Endothelial cell of umbilical vein (primary cell): Measurements from ENCODE around the gene USP35. TPM values are rescaled to one million over a fixed set of nuclear protein-coding genes. Genes with fewer than 3 reads are reported as not detected.

Experiments used
- BruUV-seq: library from RNA; stranded (reverse); fragments of 400-500 nt; replicated peaks from 2 replicates; lab custom pipeline; 2021; lab: Mats Ljungman, UMichigan
- CTCF ChIA-PET: fragments of 300-600, 350-600 bp; sonication (Branson Sonifier 250); formaldehyde crosslinking; loops from one replicate; lab custom pipeline; 2021; ENCODE audit warnings: antibody characterized with exemption, inconsistent platforms; lab: Charles Lee
- POLR2A ChIA-PET: fragments of 300-600, 350-600 bp; sonication (Branson Sonifier 250); formaldehyde crosslinking; loops from one replicate; lab custom pipeline; 2021; ENCODE audit warnings: antibody characterized with exemption, inconsistent platforms; lab: Charles Lee
- DNase-seq: peaks from one replicate; pipeline ENCODE4 v3.0.0-alpha.2; 2011; ENCODE audit warnings: low read depth, low spot score
- FAIRE-seq: peaks from 2 replicates; lab custom pipeline; 2011; peaks lifted over from hg19 to GRCh38; lab: Jason Lieb, UNC
- H2AFZ ChIP-seq: 2 replicates; pipeline ENCODE4 v1.6.0; 2012; ENCODE audit warnings: low read depth, low read length, control low read depth, inconsistent platforms
- H3K27ac ChIP-seq: 2 replicates; pipeline ENCODE4 v1.5.1; 2011; ENCODE audit warnings: low read depth, mild to moderate bottlenecking, control low read depth, low read length, moderate library complexity; ENCODE audit not compliant: insufficient read depth
- H3K27me3 ChIP-seq, 2 experiments: 2 replicates each; pipeline versions ENCODE4 v1.6.0 to v1.6.1; 2011; ENCODE audit warnings: low read length in 2 of 2, mixed read lengths in 1 of 2; ENCODE audit not compliant: control insufficient read depth in 2 of 2, insufficient read depth in 2 of 2
- H3K36me3 ChIP-seq, 2 experiments: 2 replicates in 1 of 2; 3 replicates in 1 of 2; pipeline ENCODE4 v1.5.1; 2011; ENCODE audit warnings: low read length in 2 of 2, mild to moderate bottlenecking in 1 of 2, moderate library complexity in 1 of 2; ENCODE audit not compliant: control insufficient read depth in 2 of 2, insufficient read depth in 2 of 2; ENCODE audit errors: extremely low read depth in 1 of 2
- H3K4me1 ChIP-seq: 3 replicates; pipeline ENCODE4 v1.5.1; 2011; ENCODE audit warnings: mild to moderate bottlenecking, low read length; ENCODE audit not compliant: control insufficient read depth, insufficient read depth; ENCODE audit errors: extremely low read depth
- H3K4me2 ChIP-seq: 2 replicates; pipeline ENCODE4 v1.6.1; 2011; ENCODE audit warnings: low read length, control low read depth, mixed read lengths; ENCODE audit not compliant: insufficient read depth
- H3K4me3 ChIP-seq, 3 experiments: fragments of 200-600 bp in 1 of 3; sonication (generic), shearing (Covaris generic) in 1 of 3; replicated peaks in 1 of 3; 2 replicates each; pipeline ENCODE4 v1.5.1; 2011 to 2016; ENCODE audit warnings: control low read depth in 3 of 3, low read length in 3 of 3, mild to moderate bottlenecking in 2 of 3, inconsistent platforms in 1 of 3, low read depth in 1 of 3, moderate library complexity in 1 of 3; ENCODE audit not compliant: insufficient read depth in 1 of 3
- H3K79me2 ChIP-seq: 2 replicates; pipeline ENCODE4 v1.6.0; 2012; ENCODE audit warnings: low read length, inconsistent platforms; ENCODE audit not compliant: control insufficient read depth, insufficient read depth
- H3K9ac ChIP-seq: replicated peaks from 2 replicates; pipeline ENCODE3; 2011; ENCODE audit warnings: low read length, control low read depth; ENCODE audit not compliant: insufficient read depth; ENCODE audit errors: extremely low read depth
- H3K9me1 ChIP-seq: replicated peaks from 3 replicates; pipeline ENCODE4 v1.6.0; 2011; ENCODE audit warnings: mild to moderate bottlenecking, low read length; ENCODE audit not compliant: control insufficient read depth, insufficient read depth; ENCODE audit errors: extremely low read depth
- H3K9me3 ChIP-seq: replicated peaks from 2 replicates; pipeline ENCODE4 v1.5.1; 2012; ENCODE audit warnings: low read length, inconsistent platforms; ENCODE audit not compliant: control insufficient read depth, insufficient read depth
- H4K20me1 ChIP-seq: replicated peaks from 2 replicates; pipeline ENCODE3; 2011; ENCODE audit warnings: mild to moderate bottlenecking, low read length; ENCODE audit not compliant: control insufficient read depth, insufficient read depth; ENCODE audit errors: extremely low read depth
- EZH2 ChIP-seq: IDR thresholded peaks from 2 replicates; pipeline ENCODE4 v1.6.1; 2012; ENCODE audit warnings: borderline replicate concordance, low read depth, mild to moderate bottlenecking, moderate library complexity, low read length, inconsistent platforms; ENCODE audit not compliant: severe bottlenecking
- FOS ChIP-seq: IDR thresholded peaks from 2 replicates; pipeline ENCODE4 v1.6.1; 2011; ENCODE audit warnings: mild to moderate bottlenecking, low read length, moderate library complexity, borderline replicate concordance; ENCODE audit not compliant: insufficient read depth
- JUN ChIP-seq: IDR thresholded peaks from 2 replicates; pipeline ENCODE4 v1.6.1; 2011; ENCODE audit warnings: borderline replicate concordance, low read depth; ENCODE audit not compliant: insufficient read length, insufficient read depth
- MAX ChIP-seq: IDR thresholded peaks from 2 replicates; pipeline ENCODE4 v1.6.1; 2011; ENCODE audit not compliant: insufficient read depth, insufficient read length
- MYC ChIP-seq: IDR thresholded peaks from one replicate; pipeline ENCODE4 v1.6.1; 2011; ENCODE audit warnings: mild to moderate bottlenecking, low read depth, low read length
- POLR2AphosphoS5 ChIP-seq: IDR thresholded peaks from 2 replicates; pipeline ENCODE4 v1.6.1; 2012; ENCODE audit warnings: low read depth, mild to moderate bottlenecking, control low read depth, low read length, moderate library complexity; ENCODE audit not compliant: insufficient read depth
- dilution Hi-C: fragments of 300-500 bp; cut with MboI; formaldehyde crosslinking; loops from one replicate; pipeline ENCODE4 v1.15.0; 2019; ENCODE audit warnings: low sequenced_read_pairs; ENCODE audit not compliant: extremely low pct_ligation_motif_present
- intact Hi-C: fragments of 100-400 bp; cut with micrococcal nuclease; formaldehyde crosslinking; loops from one replicate; pipeline ENCODE4 v1.10.0; 2022
- polyA plus RNA-seq, 4 experiments: library from polyadenylated mRNA; depleted of rRNA in 3 of 4; stranded (reverse) in 3 of 4; unstranded in 1 of 4; fragments of >200 nt; gene quantifications; 2 replicates each; pipeline versions ENCODE4 v1.2.1 to v1.2.3, GENCODE V29; 2011 to 2012; ENCODE audit warnings: missing spikeins in 1 of 4
- total RNA-seq: library from RNA; stranded (reverse); gene quantifications from 2 replicates; pipeline ENCODE4 v1.2.3, GENCODE V29; 2021
- TF ChIP-seq, protein P1 (sequence below), 2 donors: IDR thresholded peaks; 1 replicate in 1 of 2; 2 replicates in 1 of 2; pipeline ENCODE4 v1.5.1; 2011; ENCODE audit warnings: low read length in 2 of 2, mild to moderate bottlenecking in 2 of 2, moderate library complexity in 2 of 2, control low read depth in 1 of 2, inconsistent platforms in 1 of 2, low read depth in 1 of 2; ENCODE audit not compliant: insufficient read depth in 1 of 2; ENCODE audit errors: extremely low read depth in 1 of 2

USP35 gene
- total and polyA plus RNA-seq, 2 donors (not counting 3 experiments of a cell fraction or from before 2014, with no cell fraction given), result 8.9 to 12.4 TPM

GRCh38 chr11:78219493-78220217, 30.9 kb downstream of the USP35 start:
- FAIRE-seq (no peak), DNase-seq (no peak)
- no peak overlapping the region for H3K27ac ChIP-seq
- H3K9ac ChIP-seq, result no peak overlapping the region
- no peak overlapping the region for H2AFZ ChIP-seq
- H3K4me1 ChIP-seq, result no peaks in the 10 kb centered on the region
- intact Hi-C loops, result no loop called here
- no peaks in the 10 kb centered on the region for H3K79me2 ChIP-seq
- H3K4me3 ChIP-seq, result no peak overlapping the region
- no peaks in the 10 kb centered on the region for H3K9me1 ChIP-seq
- BruUV-seq, result no TSS peak
- H4K20me1 ChIP-seq, result no peaks in the 10 kb centered on the region
- peaks cover 29 to 76% of the 10 kb centered on the region in 2 experiments for H3K36me3 ChIP-seq
- TF ChIP-seq MYC, result no peak
- no peak for TF ChIP-seq MAX
- no peak for TF ChIP-seq JUN
- TF ChIP-seq, protein P1, sequence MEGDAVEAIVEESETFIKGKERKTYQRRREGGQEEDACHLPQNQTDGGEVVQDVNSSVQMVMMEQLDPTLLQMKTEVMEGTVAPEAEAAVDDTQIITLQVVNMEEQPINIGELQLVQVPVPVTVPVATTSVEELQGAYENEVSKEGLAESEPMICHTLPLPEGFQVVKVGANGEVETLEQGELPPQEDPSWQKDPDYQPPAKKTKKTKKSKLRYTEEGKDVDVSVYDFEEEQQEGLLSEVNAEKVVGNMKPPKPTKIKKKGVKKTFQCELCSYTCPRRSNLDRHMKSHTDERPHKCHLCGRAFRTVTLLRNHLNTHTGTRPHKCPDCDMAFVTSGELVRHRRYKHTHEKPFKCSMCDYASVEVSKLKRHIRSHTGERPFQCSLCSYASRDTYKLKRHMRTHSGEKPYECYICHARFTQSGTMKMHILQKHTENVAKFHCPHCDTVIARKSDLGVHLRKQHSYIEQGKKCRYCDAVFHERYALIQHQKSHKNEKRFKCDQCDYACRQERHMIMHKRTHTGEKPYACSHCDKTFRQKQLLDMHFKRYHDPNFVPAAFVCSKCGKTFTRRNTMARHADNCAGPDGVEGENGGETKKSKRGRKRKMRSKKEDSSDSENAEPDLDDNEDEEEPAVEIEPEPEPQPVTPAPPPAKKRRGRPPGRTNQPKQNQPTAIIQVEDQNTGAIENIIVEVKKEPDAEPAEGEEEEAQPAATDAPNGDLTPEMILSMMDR (IDR thresholded peaks at IDR 0.05; ENCODE audit: extremely low read depth in 1 of 2, insufficient read depth in 1 of 2, low read depth in 1 of 2, low read length in 2 of 2), result no peak
- TF ChIP-seq FOS, result no peak
- no peak for TF ChIP-seq POLR2AphosphoS5
- TF ChIP-seq EZH2, result no peak
- CTCF ChIA-PET, result interaction anchor here (0.6 to 2.4 kb wide), 4 partner anchors 13 to 345 kb away, joined by 3 to 9 read pairs (median 4); no protein-coding TSS in a partner anchor
- POLR2A ChIA-PET, result no interaction called here
- H3K4me2 ChIP-seq, result no peak overlapping the region
- no peaks in the 10 kb centered on the region for H3K27me3 ChIP-seq
- dilution Hi-C loops, result no loop called here
- no peaks in the 10 kb centered on the region for H3K9me3 ChIP-seq
